SK-N-SH treated with all-trans-retinoic acid at 6 μM for 48 hours (cell line): ENCODE data around the gene PHF2.

Experiments
- PATZ1 ChIP-seq: fragments of 250-450 bp; sonication (Bioruptor Pico); IDR thresholded peaks from 2 replicates; pipeline ENCODE4 v1.8.0; 2020; ENCODE audit warnings: mild to moderate bottlenecking, moderate library complexity, borderline replicate concordance
- RARB ChIP-seq: fragments of 250-450 bp; sonication (Bioruptor Pico); IDR thresholded peaks from 2 replicates; pipeline ENCODE4 v1.8.0; 2021; ENCODE audit warnings: mild to moderate bottlenecking, moderate library complexity
- ZFP3 ChIP-seq: fragments of 250-450 bp; sonication (Bioruptor Pico); IDR thresholded peaks from 2 replicates; pipeline ENCODE4 v1.5.0; 2020; ENCODE audit warnings: mild to moderate bottlenecking, moderate library complexity
- ZNF70 ChIP-seq: fragments of 450-650 bp; formaldehyde crosslinking; IDR thresholded peaks from 2 replicates; pipeline ENCODE4 v1.5.0; 2020; ENCODE audit warnings: mild to moderate bottlenecking, moderate library complexity

- TF ChIP-seq ZNF70 (CRISPR knock-in tag) (no peak), ZFP3 (no peak), PATZ1 (CRISPR knock-in tag) (no peak), RARB (no peak)
These were observed 21.7 kb downstream of the PHF2 start for GRCh38 chr9:93597871-93598646.
